Esophagus (tissue), 2 donors: ENCODE data around the gene CHST13. TPM values are rescaled to one million over a fixed set of nuclear protein-coding genes. Genes with fewer than 3 reads are reported as not detected.

Source experiments
- H3K27ac ChIP-seq, 2 donors: one replicate each; pipeline ENCODE4 v1.5.1; 2013; ENCODE audit warnings: low read depth in 2 of 2, mild to moderate bottlenecking in 2 of 2, inconsistent platforms in 1 of 2, low read length in 1 of 2, moderate library complexity in 1 of 2
- H3K27me3 ChIP-seq, 2 donors: one replicate each; pipeline ENCODE4 v1.6.1; 2013; ENCODE audit warnings: low read length in 2 of 2, control low read depth in 1 of 2, mild to moderate bottlenecking in 1 of 2; ENCODE audit not compliant: insufficient read depth in 2 of 2, control insufficient read depth in 1 of 2
- H3K36me3 ChIP-seq, 2 donors: one replicate each; pipeline ENCODE4 v1.6.1; 2013; ENCODE audit warnings: low read length in 1 of 2; ENCODE audit not compliant: control insufficient read depth in 2 of 2, insufficient read depth in 2 of 2
- H3K4me1 ChIP-seq, 2 donors: one replicate each; pipeline ENCODE4 v1.6.1; 2013; ENCODE audit warnings: low read length in 1 of 2; ENCODE audit not compliant: control insufficient read depth in 2 of 2, insufficient read depth in 2 of 2
- H3K4me3 ChIP-seq, 2 donors: one replicate each; pipeline ENCODE4 v1.5.1; 2013; ENCODE audit warnings: low read length in 2 of 2, mild to moderate bottlenecking in 2 of 2, low read depth in 1 of 2, moderate library complexity in 1 of 2
- H3K9me3 ChIP-seq, 2 donors: one replicate each; pipeline ENCODE4 v1.6.1; 2013; ENCODE audit warnings: mild to moderate bottlenecking in 2 of 2, low read depth in 1 of 2, low read length in 1 of 2, moderate library complexity in 1 of 2; ENCODE audit not compliant: control insufficient read depth in 2 of 2, insufficient read depth in 1 of 2
- WGBS, 2 donors: extraction: QIAGEN DNeasy Blood & Tissue Kit; methylation state at CpG; one replicate each; pipeline ENCODE4 v1.1.7; 2013; 5-methylcytosine and 5-hydroxymethylcytosine counted together
- polyA plus RNA-seq, 2 donors: library from polyadenylated mRNA; stranded (reverse); fragments of 200-250 nt; gene quantifications; one replicate each; pipeline ENCODE4 v1.2.3, GENCODE V29; 2013
- donor health status: healthy with polysubstance abuse.
- donor health status: Bipolar disorder and iron deficiency.

CHST13 gene
- polyA plus RNA-seq, 2 donors = 0.04 TPM; not detected in 1

DNA sequence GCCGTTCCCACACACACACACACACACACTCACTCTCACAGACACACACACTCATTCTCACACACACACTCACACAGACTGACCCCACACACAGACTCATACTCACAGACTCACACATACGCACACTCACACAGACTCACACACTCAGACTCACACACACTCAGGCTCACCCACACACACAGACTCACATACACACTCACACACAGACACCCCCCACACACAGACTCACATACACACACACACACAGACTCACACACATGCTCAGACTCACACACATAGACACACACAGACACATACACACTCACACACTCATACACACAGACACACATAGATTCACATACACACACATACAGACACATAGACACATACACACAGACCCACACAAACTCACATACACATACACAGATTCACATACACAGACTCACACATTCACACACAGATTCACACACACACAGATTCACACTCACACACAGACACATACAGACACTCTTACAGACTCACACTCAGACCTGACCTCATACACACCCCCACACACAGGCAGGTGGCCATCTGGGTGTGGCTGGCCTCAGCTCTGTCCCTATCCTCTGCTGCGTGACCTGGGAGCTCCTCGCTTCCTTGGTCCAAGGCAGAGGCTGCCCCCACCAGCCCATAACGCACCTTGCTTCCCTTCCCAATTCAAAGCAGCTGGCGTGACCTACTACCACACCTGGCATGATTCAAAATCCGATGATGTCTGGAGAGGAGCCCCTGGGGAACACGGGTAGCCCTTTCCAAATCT, 32.9 kb downstream of the CHST13 start:
- no peak overlapping the region for H3K27ac ChIP-seq
- H3K4me1 ChIP-seq = no peaks in the 10 kb centered on the region
- H3K27me3 ChIP-seq = no peaks in the 10 kb centered on the region
- H3K9me3 ChIP-seq = no peaks in the 10 kb centered on the region
- no peaks in the 10 kb centered on the region for H3K36me3 ChIP-seq
- WGBS, 2 donors = 85 to 90% methylated on average over 8 of the region's 8 CpGs
- no peak overlapping the region for H3K4me3 ChIP-seq

- 93 to 95% methylated on average over 11 of the region's 11 CpGs for WGBS, 2 donors
- H3K9me3 ChIP-seq = no peaks in the 10 kb centered on the region
- no peak overlapping the region for H3K4me3 ChIP-seq
- no peak overlapping the region for H3K27ac ChIP-seq
- H3K36me3 ChIP-seq = no peaks in the 10 kb centered on the region
- no peaks in the 10 kb centered on the region for H3K27me3 ChIP-seq
- H3K4me1 ChIP-seq = no peaks in the 10 kb centered on the region
These were observed 33.4 kb downstream of the CHST13 start for GRCh38 chr3:126557415-126557745.

- no peaks in the 10 kb centered on the region for H3K9me3 ChIP-seq
- no peaks in the 10 kb centered on the region for H3K4me1 ChIP-seq
- no peak overlapping the region for H3K4me3 ChIP-seq
- H3K27me3 ChIP-seq = no peaks in the 10 kb centered on the region
- H3K36me3 ChIP-seq = no peaks in the 10 kb centered on the region
- H3K27ac ChIP-seq = no peak overlapping the region
- 73 to 80% methylated on average over 6 of the region's 6 CpGs for WGBS, 2 donors
These were observed 33.8 kb downstream of the CHST13 start for GRCh38 chr3:126557761-126558160.

DNA sequence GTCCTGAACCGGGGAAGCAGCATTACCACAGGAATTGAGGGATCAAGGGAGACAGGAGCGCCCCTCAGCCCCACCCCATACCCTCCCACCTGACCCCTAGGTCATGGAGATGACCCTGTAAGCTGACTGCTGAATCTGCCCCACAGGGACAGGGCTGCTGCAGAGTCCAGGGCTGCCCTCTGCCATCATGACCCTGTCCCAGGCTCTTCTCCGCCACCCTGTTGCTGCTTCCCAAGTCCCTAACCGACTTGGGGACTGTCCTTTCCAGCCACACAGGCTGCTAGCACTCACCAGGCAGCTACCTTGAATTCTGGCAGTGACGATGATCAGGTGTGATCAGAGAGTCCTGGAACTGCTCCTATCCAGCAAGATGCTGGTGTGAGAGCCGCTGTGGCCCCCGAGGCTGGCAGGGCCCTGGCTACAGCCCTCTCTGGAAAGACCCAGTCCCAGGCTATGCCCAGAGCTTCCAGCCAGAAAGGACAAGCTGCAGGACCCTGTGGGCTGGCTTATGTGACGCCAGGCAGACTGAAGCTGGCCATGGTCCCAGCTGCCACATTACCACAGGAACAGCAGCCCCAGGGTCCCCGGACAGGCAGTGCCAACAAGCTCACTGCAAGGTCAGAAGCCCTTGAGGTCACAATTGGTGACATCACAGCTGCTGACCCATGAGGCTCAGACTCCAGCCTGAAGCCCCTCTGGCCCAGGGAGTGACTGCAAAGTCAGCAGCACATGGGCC, 34.5 kb downstream of the CHST13 start, which contains the start of gene C3orf22:
C3orf22 (minus strand) TSS at position 597 of the 736 bp plus-strand sequence. CDS start 5,542 bp downstream, outside the sequence.
- Histone ChIP-seq H3K4me3 (no peak within 1 kb of the TSS), H3K4me1 (no peaks in the 10 kb centered on the region), H3K36me3 (no peaks in the 10 kb centered on the region), H3K27me3 (no peaks in the 10 kb centered on the region), H3K27ac (no peak within 1 kb of the TSS), H3K9me3 (no peaks in the 10 kb centered on the region)
- WGBS, 2 donors = 65 to 68% methylated on average over 9 of the region's 9 CpGs

- Histone ChIP-seq H3K27me3 (no peaks in the 10 kb centered on the region), H3K36me3 (no peaks in the 10 kb centered on the region), H3K27ac (no peak overlapping the region), H3K4me3 (no peak overlapping the region), H3K9me3 (no peaks in the 10 kb centered on the region), H3K4me1 (no peaks in the 10 kb centered on the region)
- WGBS, 2 donors = 49 to 68% methylated on average over 2 of the region's 2 CpGs
These were observed 38.9 kb downstream of the CHST13 start for GRCh38 chr3:126562737-126563276.

- H3K27me3 ChIP-seq = no peaks in the 10 kb centered on the region
- H3K9me3 ChIP-seq = no peaks in the 10 kb centered on the region
- no peak overlapping the region for H3K4me3 ChIP-seq
- no peak overlapping the region for H3K27ac ChIP-seq
- H3K4me1 ChIP-seq = no peaks in the 10 kb centered on the region
- H3K36me3 ChIP-seq = no peaks in the 10 kb centered on the region
- WGBS, 2 donors = 62 to 63% methylated on average over 10 of the region's 10 CpGs
These were observed 43.9 kb downstream of the CHST13 start for GRCh38 chr3:126567696-126568438.

- 64 to 67% methylated on average over 3 of the region's 3 CpGs for WGBS, 2 donors
- no peak overlapping the region for H3K27ac ChIP-seq
- H3K36me3 ChIP-seq = no peaks in the 10 kb centered on the region
- no peaks in the 10 kb centered on the region for H3K9me3 ChIP-seq
- H3K4me1 ChIP-seq = no peaks in the 10 kb centered on the region
- H3K4me3 ChIP-seq = no peak overlapping the region
- H3K27me3 ChIP-seq = no peaks in the 10 kb centered on the region
These were observed 44.9 kb downstream of the CHST13 start for GRCh38 chr3:126568776-126569342.

DNA sequence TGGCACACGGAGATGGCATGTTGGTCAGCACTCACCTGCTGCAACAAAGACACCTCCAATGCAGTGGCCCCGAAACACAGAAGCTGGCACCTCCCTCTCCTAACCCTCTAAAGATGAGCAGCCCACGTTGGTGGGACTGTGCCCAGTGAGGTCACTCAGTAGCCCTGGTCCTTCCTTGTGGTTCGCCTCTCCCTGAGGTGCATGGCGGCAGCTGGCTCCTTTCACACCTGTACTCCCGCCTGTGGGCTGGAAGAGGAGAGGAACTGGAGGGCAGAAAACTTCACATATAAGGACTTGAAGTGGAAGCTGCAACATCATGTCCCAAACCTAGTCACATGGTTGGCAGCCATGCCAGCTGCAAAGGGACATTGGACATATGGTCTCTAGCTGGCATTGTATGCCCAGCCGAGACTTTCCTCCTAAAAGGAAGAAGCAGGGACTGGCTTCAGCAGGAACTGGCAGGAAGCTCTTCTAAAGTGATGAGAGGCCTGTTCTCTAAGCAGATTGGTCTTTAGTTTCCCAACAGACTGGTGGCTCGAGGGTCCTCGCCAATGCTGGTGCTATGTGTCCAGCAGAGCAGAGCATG, 45.5 kb downstream of the CHST13 start:
- Histone ChIP-seq H3K4me1 (no peaks in the 10 kb centered on the region), H3K9me3 (no peaks in the 10 kb centered on the region), H3K36me3 (no peaks in the 10 kb centered on the region), H3K27ac (no peak overlapping the region), H3K27me3 (no peaks in the 10 kb centered on the region), H3K4me3 (no peak overlapping the region)
- WGBS, 2 donors = 84 to 87% methylated on average over 9 of the region's 9 CpGs

DNA sequence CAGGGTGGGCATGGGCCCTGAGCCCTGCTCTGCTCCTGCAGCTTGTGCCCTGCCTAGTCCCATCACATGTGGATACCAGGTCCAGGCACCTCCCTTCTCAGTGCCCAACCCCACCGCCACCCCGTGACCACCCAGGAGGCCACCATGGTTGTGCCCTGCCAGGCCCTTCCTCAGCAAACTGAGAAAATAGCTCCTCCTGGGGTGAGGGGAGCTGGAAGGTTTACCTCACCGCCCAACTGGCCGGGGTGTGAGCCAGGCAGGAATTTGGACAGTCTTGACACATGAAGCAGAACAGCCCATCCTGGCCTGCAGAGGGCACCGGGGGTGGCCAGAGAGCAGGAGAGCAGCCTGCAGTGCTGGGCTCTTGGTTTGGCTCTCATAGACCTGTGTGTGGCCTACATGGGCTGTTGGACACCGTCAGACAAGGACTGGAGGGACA, 46.2 kb downstream of the CHST13 start:
- Histone ChIP-seq H3K9me3 (no peaks in the 10 kb centered on the region), H3K27me3 (no peaks in the 10 kb centered on the region), H3K4me1 (no peaks in the 10 kb centered on the region), H3K36me3 (no peaks in the 10 kb centered on the region), H3K4me3 (no peak overlapping the region), H3K27ac (no peak overlapping the region)
- WGBS, 2 donors = 79 to 85% methylated on average over 6 of the region's 6 CpGs
